Activated CD4-positive, alpha-beta T cell treated with anti-CD3 and anti-CD28 coated beads, Interleukin-2, Interleukin-4, amounts not matched to agents 100 ng/mL and 50 ng/mL, durations not matched to agents 16 hours and 8 hours (primary cell): ENCODE results near the gene C6orf89.
"Not testable (repeated sequence)": the region's sequence is repeated elsewhere in the genome, so short reads cannot be mapped to it uniquely, and the experiment has no call there.

Experiments used
- DNase-seq: peaks from one replicate; pipeline ENCODE4 v3.0.0-alpha.2; 2020; ENCODE audit warnings: low spot score

Gene C6orf89

DNA sequence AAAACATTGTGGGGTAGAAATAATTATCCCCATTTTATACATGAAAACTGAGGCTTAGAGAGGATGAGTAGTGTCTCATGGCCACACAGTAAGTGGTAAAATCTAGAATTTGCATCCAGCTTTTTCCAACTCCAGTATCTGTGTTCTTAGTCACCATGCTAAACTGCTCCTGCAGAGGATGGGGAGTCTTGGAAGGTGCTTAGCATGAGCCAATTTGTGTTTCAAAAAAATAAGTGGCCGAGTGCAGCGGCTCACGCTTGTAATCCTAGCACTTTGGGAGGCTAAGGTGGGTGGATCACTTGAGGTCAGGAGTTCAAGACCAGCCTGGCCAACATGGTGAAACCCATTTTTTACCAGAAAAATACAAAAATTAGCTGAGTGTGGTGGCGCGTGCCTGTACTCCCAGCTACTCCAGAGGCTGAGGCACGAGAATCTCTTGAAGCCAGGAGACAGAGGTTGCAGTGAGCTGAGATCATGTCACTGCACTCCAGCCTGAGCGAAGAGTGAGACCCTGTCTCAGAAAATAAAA lies 2.4 kb downstream of the C6orf89 start:
- DNase-seq = no peak

DNA sequence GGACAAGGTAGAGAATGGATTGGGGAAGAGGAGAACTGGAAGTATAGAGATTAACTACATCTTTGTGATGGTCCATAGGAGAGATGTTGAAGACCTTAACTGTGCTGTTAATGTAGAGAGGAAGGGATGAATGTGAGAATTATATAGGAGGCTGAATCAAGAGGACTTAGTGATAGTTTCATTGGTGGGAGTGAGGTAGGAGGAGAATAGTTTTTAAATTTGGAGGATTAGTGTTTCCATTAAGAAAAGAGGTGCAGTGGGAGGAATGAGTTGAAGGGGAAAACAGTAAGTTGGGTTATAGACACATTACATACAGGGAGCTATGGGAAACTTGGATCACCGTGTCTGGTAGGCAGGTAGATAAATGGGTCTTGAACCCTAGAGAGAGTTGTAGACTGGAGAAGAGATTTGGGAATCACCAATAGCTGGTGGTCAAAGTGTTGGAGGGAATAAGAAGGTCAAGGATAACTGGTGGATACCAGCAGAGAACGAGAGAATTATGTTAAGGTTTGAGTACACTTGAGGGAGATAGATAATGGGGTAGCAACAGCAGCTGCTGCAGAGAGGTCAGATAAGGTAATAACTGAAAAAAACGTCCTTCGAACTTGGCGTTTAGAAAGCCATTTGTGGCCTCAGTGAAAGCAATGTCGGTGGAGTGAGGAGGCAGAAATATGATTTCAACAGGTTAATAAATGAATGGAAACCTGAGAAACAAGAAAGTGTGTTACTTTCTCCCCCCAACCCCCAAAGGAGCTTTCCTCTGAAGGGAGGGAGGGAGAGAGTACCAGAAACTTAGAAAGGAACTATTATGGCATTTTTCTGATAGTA lies 3.1 kb downstream of the C6orf89 start:
- no peak for DNase-seq

DNA sequence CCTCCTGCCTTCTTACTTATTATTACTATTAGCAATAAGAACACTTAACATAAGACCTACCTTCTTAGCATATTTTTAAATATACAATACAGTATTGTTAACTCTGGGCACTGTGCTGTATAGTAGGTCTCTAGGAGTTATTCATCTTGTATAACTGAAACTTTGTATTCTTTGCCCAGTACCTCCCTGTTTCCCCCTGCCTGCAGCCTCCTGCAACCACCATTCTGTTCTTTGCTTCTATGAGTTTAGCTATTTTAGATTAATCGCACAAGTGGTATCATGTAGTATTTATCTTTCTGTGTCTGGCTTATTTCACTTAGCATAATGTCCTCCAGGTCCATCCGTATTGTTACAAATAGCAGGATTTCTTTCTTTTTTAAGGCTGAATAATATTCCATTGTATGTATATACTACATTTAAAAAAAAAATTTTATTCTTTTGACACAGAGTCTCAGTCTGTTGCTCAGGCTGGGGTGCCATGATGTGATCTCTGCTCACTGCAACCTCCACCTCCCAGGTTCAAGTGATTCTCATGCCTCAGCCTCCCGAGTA lies 4.4 kb downstream of the C6orf89 start:
- no peak for DNase-seq

- DNase-seq = not testable (repeated sequence)
Observed at GRCh38 chr6:36891153-36891552, 5.4 kb downstream of the C6orf89 start.

- DNase-seq = no peak
Observed at GRCh38 chr6:36893976-36894932, 8.5 kb downstream of the C6orf89 start.

- DNase-seq = no peak
Observed at GRCh38 chr6:36897609-36898008, 11.9 kb downstream of the C6orf89 start.

DNA sequence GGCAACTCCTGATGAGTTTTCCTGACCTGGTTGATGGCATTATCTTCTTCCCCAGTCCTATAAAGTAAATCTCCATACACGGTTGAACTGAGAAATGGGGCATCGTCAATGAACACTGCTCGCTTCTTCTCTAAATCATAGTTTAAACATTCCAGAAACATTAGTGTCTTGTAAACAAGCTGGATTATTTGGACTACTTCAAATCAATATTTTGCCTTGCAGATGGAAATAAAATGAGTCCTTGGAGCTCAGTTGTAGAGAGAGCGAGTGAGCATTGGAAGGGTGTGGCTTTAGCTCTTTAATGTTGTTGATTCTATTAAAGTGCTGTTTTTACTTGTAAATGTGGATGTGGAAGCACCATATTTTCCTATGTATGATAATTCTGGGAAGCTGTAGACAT lies 18.4 kb downstream of the C6orf89 start:
- no peak for DNase-seq

GRCh38 chr6:36904851-36905393 lies 19.2 kb downstream of the C6orf89 start:
- no peak for DNase-seq

- DNase-seq = no peak
Observed at GRCh38 chr6:36906539-36907325, 21.0 kb downstream of the C6orf89 start.

DNA sequence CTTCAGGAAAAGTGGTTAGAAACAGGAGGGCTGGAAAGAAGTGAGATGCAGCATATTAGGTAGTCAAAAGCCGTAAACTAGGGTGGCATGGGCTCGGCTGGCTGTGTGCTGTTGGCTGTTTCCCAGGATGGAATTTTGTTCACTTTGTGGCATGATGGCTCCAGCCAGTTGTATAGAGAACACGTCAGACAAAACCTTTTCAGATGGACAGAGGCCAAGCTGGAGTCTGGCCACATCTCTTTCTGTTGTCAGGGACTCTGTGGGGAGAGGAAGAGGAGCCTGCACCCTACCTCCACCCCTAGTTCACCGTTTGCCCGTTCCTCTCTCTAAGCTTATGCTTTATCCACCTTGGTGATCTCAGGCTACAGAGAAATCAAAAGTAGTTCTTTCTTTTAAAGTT lies 22.0 kb downstream of the C6orf89 start:
- no peak for DNase-seq

DNA sequence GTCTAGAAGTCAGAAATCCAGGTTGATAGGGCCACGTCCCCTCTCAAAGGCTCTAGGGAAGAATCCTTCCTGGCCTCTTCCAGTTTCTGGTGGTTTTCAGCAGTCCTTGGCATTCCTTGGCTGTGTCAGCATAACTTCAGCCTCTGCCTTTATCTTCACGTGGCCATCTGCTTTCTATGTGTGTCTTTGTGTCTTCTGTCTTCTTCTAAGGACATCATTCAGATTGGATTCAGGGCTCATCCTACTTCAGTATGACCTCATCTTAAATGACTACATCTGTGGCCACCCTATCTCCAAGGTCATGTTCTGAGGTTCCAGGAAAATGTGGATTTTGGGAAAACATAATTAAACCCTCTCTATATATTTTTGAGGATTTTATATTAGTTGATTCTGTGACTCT lies 23.0 kb downstream of the C6orf89 start:
- no peak for DNase-seq

- peak; percentile 63 for DNase-seq
Observed at GRCh38 chr6:36912030-36912454, 26.3 kb downstream of the C6orf89 start.

DNA sequence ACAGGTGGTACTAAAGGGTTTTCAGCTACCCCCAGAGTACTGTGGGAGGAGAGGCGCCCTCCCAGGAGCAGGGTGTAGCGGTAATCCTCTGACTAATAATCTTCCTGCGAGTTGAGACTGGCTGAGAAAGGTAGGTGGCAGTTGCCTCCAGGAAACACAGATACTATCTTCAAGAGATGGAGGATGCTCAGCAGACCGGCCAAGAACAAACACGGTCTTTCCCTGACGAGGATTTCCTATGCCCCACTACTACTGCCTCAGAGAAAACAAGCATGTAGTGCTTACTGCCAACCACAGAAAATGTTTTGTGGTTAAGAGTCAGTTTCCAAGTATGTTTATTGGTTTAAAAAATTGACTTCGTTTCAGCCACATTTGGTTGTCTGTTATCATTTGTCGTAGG lies 26.8 kb downstream of the C6orf89 start:
- peak; percentile 96 for DNase-seq

- no peak for DNase-seq
Observed at GRCh38 chr6:36913082-36913481, 27.3 kb downstream of the C6orf89 start.

DNA sequence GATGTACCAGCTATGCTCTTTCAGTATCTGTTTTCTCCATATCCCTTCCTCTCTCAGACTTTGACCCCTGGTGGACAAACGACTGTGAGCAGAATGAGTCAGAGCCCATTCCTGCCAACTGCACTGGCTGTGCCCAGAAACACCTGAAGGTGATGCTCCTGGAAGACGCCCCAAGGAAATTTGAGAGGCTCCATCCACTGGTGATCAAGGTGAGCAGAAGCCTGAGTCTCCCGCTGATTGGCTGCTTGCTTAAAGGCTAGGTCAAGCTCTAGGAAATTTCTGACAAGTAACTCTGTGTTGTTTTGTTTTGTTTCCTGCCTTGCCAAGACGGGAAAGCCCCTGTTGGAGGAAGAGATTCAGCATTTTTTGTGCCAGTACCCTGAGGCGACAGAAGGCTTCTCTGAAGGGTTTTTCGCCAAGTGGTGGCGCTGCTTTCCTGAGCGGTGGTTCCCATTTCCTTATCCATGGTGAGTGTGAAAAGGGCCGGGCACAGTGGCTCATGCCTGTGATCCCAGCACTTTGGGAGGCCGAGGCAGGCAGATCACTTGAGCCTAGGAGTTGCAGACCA lies 28.6 kb downstream of the C6orf89 start:
- peak; percentile 70 for DNase-seq

- no peak for DNase-seq
Observed at GRCh38 chr6:36915599-36915998, 29.8 kb downstream of the C6orf89 start.

GRCh38 chr6:36916126-36916525 lies 30.4 kb downstream of the C6orf89 start:
- no peak for DNase-seq

DNA sequence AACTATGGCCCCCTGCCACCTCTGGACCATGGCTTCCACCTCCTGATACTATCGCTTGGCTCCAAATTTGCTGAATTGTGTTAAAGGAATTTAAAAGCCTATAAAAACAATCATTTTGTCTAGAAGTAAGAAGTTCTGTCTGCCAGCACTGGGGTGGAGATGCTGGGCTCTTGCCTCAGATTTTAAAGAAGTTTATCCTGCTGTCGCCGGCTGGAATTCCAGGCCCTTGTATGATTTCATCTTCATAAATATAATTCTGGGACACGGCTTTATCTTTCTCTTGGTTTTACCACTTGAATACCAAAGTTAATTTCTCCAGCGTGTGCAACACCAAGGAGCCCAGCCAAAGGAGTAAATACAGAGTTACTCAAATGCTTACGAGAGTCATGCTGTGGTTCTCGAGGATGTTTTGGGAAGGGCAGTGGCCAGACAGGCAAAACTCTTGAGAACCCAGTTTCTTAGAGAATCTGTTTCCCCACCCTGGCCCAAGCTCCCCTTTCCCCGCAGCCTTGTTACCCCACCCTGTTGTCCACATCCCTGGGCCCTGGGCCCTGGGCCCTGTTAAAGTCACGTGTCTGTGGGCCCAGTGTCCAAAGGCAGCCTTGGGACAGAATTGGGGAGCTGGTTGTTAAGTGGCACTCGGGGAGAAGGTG lies 31.9 kb downstream of the C6orf89 start:
- no peak for DNase-seq

GRCh38 chr6:36920049-36920448 lies 34.3 kb downstream of the C6orf89 start:
- no peak for DNase-seq

DNA sequence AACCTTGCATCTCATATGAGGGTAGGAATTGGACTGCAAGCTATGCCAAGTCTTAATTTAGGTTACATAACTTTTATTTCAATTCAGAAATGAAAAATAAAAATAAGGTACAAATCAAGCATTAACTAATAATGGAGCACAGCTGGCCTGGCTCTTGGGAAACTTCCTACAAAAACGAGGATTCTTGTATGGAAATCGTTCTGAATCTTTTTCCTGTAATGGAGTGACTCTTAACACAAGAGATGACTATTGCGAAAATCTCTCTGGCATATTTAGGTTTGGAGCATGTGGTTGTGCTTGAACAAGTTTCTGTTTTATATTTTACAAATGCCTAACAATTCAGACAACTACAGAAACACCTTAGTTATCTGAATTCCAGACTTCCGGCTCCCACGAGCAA lies 34.8 kb downstream of the C6orf89 start:
- no peak for DNase-seq
